Activated CD8-positive, alpha-beta memory T cell treated with anti-CD3 and anti-CD28 coated beads, Interleukin-2, amount 50 U/mL, for 4 hours (primary cell): ENCODE data around the gene LYZL6.
"Not testable (repeated sequence)": the region's sequence is repeated elsewhere in the genome, so short reads cannot be mapped to it uniquely, and the experiment has no call there.

Experiments
- DNase-seq: peaks from one replicate; pipeline ENCODE4 v3.0.0-alpha.2; 2020

LYZL6 gene

DNA sequence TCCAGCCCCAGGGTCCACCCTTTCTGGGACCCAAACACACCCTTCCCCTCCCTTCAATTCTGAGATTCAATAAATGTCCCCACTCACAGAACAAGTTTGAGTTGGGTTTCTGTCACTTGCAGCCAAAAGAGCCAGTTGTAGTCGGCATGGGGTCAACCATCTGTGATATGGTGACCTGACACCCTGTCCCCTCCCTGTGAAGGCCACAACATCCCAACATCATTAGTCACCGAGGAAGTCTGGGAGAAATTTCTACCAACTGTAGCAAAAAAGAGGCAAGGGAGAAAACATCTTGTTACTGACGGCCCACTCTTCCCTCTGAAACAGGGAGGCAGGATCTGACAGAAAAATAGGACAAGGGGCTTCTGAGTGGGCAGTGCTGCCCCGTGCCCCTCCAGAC lies 638 bp upstream of the LYZL6 start:
- DNase-seq: no peak

DNA sequence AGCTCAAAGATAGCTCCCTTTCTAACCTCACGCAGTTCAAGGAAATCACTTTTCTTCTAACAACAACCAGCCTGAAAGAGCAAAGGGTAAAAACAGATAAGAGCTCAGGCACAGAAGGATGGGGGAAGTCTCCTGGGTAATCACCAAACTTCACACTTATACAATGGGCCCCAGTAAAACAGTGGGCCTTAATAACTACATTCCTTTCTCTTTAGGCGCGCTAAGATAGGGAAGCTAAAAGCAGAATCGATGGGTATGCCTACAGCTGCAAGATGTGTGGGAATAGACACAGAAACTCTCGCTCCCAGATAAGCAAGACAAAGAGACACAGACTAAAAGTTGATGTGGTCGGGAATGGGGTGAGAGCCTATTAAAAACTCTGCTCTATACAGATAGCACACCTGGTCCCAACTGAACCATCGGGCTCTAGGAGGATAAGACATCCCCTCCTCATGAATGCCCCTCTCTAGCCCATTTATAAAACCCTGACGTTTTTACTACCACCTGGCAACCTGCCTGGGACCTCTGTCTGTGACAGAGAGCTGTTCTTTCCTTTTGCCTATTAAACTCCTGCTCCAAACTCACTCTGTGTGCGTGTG lies 826 bp downstream of the LYZL6 start:
- no peak for DNase-seq

DNA sequence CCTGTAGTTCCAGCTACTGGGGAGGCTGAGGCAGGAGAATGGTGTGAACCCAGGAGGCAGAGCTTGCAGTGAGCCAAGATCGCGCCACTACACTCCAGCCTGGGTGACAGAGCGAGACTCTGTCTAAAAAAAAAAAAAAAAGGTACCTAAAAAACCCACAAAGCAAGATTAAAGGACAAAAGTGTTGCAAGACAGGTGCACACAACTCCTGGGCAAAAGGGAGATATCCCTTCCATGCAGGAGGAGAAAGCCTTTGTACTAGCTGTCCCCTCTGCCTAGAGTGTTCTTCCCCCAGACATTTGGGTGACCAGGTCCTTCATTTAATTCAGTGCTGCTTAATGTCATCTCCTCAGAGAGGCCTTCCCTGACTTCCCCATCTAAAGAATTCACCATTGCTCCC lies 5.0 kb downstream of the LYZL6 start:
- DNase-seq: not testable (repeated sequence)

DNA sequence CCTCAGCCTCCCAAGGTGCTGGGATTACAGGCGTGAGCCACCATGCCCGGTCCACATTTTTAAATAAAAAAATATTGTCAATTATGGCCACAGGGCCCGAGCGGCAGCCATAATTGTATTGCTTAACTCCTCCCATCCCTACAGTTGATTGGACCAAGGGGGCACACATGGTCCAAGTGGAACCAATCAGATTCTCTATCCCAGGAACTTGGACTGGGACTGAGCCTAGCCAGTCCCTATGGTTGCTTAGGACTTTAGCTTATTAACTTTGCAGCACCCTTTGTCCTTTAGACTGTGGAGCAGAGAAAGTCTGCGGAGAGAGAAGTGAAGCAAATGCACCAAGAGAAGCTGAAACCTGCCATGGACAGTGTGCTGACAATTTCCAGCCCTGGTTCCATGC lies 7.5 kb downstream of the LYZL6 start:
- no peak for DNase-seq

DNA sequence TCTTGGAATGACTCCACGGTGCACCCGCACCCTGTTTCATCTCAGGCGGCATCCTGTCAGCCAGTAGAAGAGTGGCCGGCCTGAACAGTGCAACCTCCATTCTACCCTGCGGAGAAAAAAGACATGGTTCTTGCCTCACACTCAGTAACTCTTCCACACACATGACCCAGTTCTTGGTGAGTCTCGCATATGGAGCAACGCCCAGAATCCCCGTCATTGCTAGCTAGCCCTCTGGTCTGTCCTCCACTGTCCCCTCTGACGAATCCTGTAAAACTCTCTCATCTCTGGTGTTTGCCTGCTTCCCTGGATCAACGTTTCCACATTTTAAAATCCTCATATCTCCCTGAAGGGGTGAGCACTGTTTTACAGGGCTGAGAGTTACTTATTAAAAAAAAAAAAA lies 8.8 kb downstream of the LYZL6 start:
- no peak for DNase-seq

DNA sequence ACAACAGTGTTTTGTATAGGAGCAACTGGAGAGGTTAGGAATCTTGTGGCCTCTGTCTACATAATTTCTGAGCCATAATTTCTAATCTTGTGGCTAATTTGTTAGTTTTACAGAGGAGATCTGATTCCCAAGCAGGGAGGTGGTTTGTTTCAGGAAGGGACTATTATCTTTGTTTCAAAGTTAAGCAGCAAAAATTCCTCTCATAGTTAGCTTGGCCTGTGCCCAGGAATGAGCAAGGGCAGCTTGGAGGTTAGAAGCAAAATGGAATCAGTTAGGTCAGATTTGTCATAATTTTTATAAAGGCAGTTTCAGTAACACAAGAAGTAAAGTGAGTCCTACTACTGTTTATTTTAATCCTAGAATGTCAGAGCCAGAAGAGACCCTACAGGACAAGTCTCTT lies 10.9 kb downstream of the LYZL6 start:
- DNase-seq: no peak

DNA sequence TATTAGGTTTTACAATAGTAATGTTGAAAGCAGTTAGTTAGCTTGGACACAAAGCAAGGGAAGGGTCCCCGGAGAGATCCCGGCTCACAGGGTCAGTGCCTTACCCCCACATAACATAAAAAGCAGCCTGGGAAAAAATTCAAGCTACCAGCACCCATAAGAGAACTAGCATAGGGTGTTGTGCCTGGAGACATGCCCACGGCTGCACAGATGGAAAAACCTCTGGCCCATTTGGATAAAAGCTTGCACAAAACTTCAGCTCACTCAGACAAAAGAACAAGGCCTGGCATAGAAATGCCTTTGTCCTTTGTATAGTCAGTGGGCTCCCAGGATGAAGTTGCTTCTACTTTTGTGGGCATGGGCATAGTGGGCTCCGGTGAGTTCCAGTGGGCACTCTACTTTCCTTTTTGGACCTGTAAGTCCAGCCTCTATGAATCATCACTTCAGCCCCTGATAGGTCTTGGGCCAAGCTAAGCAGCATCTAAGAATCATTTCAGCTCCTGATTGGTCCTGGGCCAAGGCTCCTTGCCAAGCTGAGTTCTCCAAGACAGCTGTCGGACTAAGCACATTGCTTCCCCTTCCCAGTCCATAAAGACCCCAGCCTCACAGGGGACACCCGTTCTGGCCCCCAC lies 11.6 kb downstream of the LYZL6 start:
- DNase-seq: no peak

DNA sequence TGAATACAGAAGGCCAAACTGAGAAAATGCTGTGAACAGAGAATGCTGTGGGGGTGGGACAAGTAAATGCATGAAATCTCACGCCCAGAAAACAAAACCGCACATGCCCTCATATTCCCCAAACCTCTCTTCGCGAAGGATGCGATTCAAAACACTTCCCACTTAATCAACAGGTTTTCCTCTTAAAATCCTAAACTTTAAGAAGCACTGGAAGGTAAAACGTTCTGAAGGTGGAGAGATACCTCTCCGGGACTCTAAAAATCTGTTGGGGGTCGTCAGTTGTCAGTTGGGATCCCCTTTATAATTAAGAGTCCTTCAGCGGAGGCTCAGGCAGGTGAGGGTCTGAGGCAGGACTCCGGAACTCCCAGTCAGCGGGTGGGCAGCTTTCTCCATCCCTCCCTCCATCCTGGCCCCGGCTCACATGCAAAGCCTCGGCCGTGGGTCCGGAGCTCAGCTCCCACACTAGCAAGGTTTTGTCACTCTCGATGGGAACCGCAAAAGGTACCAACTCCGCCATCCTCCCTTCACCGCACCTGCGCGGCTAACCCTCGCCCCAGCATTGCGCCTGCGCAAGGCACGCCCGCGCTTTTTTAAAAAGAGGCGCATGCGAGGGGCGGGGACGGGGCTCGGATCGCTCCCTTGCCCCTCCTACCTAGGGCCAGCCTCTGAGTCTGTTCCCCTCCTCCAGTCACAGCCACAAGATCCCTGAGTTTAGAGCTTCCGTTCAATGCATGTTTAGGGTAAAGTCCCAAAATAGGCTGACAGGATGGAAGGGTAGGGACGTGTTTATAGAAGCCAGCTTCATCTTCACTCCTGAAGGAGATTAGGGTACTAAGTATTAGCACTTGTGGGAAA lies 13.1 kb downstream of the LYZL6 start, which contains the start of gene RDM1:
TSS of gene RDM1 (minus strand) at position 563 of the 855 bp plus-strand sequence. CDS start at position 517, 46 bp downstream.
- peak; percentile 80 for DNase-seq

DNA sequence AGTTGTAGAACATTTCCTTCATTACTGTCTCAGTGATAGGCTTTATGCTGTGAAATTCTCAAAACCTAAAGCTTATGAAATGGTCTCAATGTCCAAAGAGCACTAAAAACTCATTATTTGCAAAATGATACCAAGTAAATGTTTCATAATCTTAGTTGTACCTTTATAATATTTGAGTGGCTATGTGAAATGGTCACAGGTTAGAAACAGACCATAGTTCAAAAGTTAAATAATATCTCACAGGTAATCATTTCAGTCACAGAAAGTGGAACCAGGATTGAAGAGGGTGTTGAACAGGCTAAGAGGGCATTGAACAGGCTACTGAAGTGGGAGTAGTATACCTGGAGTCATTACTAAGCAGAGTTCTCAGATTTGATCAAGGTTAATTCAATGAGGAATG lies 15.8 kb downstream of the LYZL6 start:
- no peak for DNase-seq

DNA sequence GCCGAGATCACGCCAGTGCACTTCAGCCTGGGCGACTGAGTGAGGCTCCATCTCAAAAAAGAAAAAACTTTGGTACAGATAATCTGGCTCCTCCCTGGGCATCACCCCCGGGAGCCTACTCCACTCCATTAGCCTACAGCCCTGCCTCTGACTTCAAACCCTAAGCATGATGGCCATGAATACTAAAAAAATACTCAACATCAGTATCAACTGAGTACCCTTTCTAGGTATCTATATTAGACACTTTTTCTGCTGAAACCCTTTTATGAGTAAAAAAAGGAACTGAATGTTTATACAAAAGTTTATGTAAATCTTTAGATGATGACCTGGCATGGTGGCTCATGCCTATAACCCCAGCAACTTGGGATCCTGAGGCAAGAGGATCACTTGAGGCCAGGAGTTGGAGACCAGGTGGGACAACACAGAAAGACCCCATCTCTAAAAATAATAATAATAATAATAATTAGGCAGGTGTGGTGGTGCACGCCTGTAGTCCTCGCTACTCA lies 19.9 kb downstream of the LYZL6 start:
- DNase-seq: no peak

DNA sequence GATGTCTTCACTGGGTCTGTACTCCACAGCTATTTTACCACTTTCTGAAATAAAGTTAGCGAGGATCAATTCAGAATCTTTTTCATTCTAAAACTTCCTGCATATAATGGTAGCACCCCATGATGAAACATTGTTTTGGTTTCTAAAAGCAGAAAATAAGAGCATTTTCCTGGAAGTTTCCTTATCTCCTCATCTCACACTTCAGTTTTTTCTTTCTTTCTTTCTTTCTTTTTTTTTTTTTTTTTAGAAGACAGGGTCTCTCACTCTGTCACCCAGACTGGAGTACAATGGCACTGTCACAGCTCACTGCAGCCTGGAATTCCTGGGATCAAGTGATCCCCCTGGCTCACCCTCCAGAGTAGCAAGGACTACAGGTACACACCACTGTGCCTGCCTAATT lies 23.3 kb downstream of the LYZL6 start:
- no peak for DNase-seq

DNA sequence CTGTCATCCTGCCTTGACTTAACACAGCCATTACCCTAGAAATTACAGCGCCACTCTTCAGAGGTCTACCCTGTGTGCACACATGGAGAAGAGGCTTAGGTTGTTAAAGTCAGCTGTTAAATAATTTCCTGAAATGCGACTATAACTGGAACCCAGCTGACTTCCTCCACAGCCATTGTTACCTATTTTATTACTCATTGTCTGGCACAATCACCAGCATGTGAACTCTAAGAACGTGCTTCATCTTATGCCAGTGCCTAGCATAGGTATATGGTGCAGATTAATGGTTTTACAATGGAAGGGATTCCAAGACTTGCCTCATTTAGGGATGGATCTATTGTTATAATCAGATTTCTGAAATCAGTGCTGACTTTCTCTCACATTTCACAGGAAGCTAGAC lies 24.8 kb downstream of the LYZL6 start:
- no peak for DNase-seq

DNA sequence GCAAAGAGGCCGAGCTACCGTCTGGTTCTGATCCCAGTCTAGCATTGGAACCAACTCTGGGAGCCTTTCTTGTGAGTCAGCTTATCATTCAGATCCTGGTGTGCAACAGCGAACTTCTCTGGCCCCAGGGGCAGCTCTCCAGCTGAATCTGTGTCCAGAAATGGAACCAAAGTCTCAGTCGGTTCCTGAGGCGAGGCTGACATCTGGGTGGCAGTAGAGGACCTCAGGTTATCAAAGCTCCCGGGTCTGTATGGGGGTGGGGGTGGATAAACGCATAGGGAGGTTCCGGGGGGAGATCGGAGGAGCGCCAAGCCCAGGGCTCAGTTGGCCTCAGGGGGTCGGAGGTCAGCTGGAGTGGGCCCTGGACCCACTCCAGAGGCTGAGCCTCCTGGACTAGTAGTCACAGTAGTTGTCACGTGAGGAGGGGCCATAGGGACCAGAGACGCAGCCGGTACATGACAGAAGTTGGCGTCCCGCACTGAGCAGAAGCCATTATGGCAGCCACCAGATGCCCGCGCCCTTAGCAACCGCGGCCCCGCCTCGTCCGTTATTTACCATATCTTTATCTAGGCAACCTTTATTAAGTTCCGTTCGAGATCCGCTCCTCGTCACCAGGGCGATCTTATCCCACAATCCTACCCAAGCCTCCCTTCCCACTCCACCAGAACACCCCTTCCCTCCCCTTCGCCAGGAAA lies 25.8 kb downstream of the LYZL6 start:
- DNase-seq: no peak

DNA sequence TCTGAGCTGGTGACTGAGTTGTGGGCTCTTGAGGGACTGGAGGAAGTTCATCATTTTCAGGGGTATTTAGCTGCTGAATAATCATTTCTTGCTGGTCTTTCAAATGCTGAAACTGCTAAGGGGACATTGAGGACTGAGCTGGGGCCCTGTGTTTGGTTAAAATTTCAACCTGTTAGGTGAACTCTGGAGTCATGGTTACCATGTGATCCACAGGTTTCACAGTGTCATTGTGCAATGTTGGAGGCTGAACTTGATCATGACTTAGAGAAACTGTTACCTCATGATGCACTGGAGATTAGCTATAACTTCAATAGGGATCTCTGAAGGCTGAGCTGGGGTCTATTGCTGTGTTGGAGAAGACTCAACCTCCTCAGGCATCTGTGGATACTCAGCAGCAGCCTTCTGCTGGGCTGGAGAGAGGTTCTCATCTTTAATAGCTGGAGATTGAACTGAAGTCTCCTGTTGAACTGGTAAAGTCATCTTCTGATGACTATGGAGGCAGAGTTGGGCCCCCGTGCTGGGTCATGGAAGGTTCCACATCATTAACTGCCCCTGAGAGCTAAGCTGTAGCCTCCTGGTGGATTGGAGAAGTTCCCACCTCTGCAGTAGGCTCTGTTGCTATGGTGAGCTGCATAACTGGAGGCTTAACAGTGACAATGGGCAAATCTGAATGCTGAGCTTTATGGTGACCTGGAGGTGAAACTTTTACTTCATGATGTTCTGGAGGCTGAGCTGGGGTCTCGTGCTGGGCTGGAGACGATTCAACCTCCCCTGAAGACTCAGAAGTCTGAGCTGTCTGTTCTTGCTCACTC lies 28.2 kb downstream of the LYZL6 start:
- no peak for DNase-seq

DNA sequence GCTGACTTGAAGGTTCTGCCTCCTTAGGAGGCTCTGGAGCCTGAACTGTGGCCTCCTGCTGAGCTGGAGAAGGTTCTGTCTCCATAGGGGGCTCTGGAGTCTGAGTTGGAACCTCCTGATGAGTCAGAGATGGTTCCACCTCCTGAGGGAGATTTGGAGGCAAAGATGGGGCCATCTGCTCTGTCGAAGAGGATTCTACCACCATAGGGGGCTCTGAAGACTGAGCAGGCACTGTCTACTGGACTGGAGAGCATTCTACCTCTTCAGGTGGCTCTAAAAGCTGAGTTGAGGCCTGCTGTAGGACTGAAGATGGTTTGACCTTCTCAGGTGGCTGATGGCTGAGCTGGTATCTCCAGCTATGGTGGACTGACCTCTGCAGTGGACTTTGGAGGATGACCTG lies 29.2 kb downstream of the LYZL6 start:
- DNase-seq: no peak

DNA sequence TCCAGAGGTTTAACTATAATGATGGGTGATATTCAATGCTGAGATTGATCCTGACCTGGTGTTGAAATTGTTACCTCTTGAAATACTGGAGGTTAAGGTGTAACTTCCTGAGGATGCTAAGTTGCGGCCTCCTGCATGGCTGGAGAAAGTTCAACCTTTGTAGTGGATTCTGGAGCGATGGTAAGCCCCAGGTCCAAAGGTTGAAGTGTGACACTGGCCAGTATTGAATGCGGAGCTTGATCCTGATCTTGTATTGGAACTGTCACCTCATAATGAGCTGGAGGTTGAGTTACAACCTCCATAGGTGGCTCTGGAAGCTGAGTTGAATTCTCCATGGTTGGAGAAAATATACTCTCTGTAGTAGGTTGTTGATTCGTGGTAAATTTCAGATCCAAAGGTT lies 29.9 kb downstream of the LYZL6 start:
- DNase-seq: no peak

DNA sequence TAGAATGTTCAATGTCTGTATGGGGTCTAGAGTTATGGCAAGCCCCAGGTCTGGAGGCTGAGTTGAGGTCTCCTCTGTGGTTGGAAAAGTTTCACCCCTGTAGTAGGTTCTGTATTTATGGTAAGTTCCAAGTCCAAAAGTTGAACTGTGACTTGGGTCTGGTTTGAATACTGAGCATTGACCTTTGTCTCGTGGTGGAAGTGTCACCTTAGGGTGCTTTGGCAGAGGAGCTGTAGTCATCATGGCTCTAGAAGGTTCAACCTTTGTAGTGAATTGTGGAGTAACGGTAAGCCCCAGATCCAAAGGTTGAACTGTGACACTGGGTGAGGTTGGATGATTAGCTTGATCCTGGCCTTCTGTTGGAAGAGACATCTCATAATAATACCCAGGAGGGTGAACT lies 30.6 kb downstream of the LYZL6 start:
- no peak for DNase-seq

DNA sequence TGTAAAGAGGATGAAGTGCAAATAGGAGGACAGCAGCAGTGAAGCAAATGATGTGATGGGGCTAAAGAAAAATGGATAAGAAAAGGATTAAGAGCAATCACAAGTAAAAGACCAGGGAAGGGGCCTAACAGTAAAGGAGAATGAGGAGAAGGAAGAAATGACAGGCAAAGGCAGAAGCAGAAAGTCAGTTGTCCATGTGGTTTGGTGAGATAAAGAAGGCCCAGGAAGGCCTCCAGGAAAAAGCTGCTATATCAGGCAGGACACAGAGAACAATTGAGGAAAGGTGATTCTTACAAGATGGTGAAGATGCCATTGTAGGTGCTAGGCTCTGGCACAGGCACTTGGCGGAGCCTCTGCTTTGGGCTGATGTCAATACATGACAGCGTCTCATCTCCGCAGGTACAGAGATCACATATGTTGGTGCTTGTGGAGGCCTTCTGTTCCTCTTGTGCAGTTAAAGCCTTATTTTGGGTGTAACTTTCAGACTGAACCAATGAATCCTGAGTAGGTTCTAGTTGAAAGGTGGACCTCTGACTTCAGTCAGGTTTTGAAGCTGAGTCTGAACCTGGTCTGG lies 31.1 kb downstream of the LYZL6 start:
- DNase-seq: no peak

DNA sequence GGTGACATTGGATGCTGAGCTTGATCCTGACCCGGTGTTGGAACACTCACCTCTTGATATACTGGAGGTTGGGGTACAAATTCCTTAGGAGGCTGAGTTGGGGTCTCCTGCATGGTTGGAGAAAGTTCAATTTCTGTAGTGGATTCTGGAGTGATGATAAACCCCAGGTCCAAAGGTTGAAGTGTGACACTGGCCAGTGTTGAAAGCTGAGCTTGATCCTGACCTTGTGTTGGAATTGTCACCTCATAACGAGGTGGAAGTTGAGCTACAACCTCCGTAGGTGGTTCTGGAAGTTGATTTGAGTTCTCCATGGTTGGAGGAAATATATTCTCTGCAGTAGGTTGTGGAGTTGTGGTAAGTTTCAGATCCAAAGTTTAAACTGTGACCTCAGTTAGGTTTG lies 34.1 kb downstream of the LYZL6 start:
- DNase-seq: no peak

DNA sequence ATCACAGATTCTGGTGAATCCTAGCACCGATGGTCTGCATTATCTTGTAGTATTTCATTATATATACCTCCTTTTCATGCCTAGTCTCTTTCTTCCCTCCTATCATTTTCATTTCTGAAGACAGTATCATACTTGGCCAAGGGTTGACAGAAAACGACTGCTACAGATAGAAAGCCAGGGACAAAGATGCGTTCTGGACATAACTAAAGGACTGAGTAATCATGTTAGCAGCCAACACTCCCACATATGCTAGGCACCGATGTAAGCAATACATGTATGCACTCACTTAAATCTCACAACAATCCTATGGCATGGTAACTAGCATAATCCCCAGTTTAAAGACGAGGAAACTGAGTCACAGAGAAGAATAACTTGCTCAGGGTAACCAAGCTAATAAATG lies 35.8 kb downstream of the LYZL6 start:
- no peak for DNase-seq

DNA sequence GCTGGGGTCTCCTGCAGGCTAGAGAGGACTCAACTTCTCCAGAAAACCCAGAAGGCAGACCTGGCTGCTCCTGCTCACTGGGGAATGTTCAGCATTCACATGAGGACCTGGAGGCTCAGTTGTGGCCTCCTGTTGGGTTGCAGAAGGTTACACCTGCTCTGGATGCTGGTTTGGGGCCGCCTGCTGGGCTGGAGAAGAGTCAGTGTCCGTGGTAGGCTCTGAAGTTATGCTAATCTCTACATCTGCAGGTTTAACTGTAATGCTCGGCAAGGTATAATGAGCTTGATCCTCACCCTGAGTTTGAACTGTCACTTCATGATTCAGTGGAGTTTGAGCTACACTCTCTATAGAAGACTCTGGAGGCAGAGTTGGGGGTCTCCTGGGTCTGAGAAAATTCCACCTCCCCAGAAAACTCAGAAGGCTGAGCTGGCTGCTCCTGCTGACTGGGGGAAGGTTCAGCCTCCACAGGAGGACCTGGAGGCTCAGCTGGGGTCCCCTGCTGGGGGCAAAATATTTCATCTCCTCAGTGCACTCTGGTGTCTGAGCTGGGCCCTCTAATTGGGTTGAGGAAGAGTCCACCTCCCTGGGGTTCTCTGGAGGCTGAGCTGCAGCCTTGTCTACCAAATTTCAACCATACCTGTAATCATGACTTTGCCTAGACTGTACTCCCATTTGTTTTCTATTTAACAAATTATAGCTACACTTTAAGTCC lies 36.4 kb downstream of the LYZL6 start:
- DNase-seq: no peak
